ENCODE data around the gene RASAL2.

Gene RASAL2

DNA sequence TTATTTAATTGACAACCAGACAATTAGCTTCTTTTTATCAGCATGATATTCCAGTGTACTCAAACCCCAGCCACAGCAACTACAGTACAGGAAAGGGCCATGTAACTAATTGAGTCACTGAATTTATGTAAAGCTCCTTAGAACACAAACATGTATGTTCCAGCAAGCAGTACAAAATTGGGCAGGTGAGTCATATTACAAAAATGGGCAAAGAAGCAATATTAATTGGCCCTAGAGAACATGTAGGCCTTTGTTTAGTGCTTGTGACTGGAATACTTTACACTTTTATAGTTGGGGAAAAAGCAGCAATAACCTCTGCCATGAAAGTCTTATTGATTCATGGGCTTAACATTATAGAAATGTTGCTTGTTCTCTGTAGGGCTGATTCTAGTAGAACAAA, 371.1 kb downstream of the RASAL2 start:
- no peaks in the 10 kb centered on the region for H3K9me3 Mint-ChIP-seq
- no peak overlapping the region for H3K4me3 Mint-ChIP-seq
- H3K4me1 Mint-ChIP-seq (ENCODE audit: low read depth) = no peaks in the 10 kb centered on the region
- H3K27ac Mint-ChIP-seq = no peak overlapping the region
- peaks cover 4% of the 10 kb centered on the region for H3K27me3 Mint-ChIP-seq
- no peaks in the 10 kb centered on the region for H3K36me3 Mint-ChIP-seq (ENCODE audit: low read depth)

DNA sequence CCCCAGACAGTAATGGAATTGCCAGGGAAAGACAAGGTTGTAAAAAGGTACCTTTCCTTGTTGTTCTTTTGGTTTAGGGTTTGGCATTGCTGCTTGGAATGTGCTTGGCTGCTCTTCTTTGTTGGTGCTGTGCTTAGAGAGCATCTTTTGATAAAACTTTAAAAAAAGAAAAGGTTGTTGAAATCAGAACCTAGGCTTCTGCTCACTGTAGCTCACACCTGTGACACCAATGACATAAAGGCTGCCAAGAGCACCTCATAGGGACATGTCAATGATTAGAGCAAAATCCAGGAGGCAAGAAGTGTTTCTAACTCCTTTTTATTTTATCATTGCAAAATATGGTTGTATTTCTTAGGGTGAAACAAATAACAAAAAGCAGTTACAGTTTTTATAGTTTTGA, 373.9 kb downstream of the RASAL2 start:
- Mint-ChIP-seq H3K4me3 (no peak overlapping the region), H3K9me3 (no peaks in the 10 kb centered on the region), H3K27me3 (peaks cover 11% of the 10 kb centered on the region), H3K4me1 (ENCODE audit: low read depth) (no peaks in the 10 kb centered on the region), H3K27ac (no peak overlapping the region), H3K36me3 (ENCODE audit: low read depth) (no peaks in the 10 kb centered on the region)

DNA sequence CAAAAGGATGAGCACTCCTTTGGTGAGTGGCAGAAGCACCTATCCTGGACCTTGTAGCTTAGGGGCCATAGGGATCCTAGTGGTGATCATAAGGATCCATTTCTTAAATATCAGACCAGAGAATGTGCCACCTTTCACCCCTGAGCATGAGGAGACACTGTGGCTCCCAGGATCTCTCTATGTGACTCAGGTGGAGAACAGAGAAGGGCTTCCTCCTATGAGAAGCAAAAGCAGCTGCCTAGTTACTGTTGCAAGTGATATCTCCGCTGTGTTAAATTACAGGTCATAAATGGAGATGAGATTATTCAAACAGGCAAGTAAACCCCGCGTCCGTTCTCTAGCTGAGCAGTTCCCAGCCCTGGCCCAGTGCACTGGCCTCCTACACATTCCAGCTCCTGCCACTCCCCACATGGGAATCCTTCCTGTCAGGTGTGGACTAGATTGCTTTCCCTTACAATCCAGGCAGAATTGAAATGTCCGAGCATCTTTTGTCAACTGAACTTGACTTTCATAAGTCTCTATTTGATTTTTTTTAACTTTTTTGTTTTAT, 376.6 kb downstream of the RASAL2 start:
- Mint-ChIP-seq H3K9me3 (no peaks in the 10 kb centered on the region), H3K4me1 (ENCODE audit: low read depth) (no peaks in the 10 kb centered on the region), H3K36me3 (ENCODE audit: low read depth) (no peaks in the 10 kb centered on the region), H3K4me3 (no peak overlapping the region), H3K27ac (no peak overlapping the region), H3K27me3 (peaks cover 18% of the 10 kb centered on the region)

DNA sequence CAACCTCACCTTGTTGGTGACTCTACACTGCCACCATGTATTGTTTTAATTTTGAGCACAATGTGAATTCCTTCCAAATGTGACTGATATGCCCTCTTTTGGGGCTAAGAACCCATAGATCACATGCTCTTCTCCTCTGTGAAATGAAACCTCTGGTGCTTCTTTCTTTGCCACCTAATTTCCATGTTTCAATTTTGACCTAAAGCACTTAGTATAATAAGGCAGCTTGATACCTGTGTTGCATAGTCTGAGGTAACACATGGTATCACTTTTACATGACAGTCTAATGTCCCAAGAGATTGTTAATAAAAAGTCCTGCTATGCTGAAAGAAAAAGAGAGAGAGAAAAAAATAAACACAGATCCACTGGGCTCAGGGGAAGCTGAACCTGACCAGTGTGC, 378.6 kb downstream of the RASAL2 start:
- Mint-ChIP-seq H3K4me1 (ENCODE audit: low read depth) (no peaks in the 10 kb centered on the region), H3K27me3 (peaks cover 19% of the 10 kb centered on the region), H3K9me3 (no peaks in the 10 kb centered on the region), H3K4me3 (no peak overlapping the region), H3K27ac (no peak overlapping the region), H3K36me3 (ENCODE audit: low read depth) (no peaks in the 10 kb centered on the region)

DNA sequence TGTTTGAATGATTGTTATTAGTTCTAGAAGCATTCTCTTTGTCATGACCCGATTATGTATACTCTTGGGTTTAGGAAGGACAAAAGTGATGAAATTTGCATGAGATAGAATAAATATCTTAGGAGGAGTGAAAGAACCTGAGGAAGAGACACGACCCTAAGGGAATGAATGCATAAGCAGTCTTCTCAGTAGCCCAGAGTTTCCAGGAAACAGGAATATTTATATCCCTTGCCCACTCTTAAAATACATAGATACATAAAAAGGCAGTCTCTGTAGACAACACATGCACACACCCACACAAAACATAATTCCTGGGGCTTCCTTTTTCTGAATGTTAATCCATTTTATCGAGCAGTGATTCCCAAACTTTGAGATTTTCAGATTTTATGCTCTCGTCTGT, 383.5 kb downstream of the RASAL2 start:
- H3K4me1 Mint-ChIP-seq (ENCODE audit: low read depth) = no peaks in the 10 kb centered on the region
- H3K4me3 Mint-ChIP-seq = no peak overlapping the region
- H3K27me3 Mint-ChIP-seq = peaks cover 16% of the 10 kb centered on the region
- no peak overlapping the region for H3K27ac Mint-ChIP-seq
- no peaks in the 10 kb centered on the region for H3K9me3 Mint-ChIP-seq
- no peaks in the 10 kb centered on the region for H3K36me3 Mint-ChIP-seq (ENCODE audit: low read depth)

DNA sequence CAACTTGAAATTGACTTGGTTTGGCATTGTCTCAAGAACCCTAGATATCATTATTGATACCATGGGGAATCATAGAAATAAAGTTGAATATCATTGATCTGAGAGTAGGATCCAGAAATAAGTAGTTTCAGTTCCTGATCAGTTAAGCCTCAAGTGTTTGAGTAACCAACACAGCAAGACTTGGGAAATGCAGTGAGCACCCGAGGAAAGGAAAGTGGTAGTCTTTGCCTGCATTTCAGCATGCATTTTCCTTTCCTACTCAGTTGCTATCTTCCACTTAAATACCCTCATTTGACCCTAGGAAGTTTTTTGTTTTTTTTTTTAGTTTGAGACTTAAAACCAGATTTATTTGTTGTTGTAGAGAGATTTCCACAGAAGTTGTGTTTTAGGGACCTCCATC, 383.9 kb downstream of the RASAL2 start:
- H3K4me3 Mint-ChIP-seq = no peak overlapping the region
- peaks cover 11% of the 10 kb centered on the region for H3K27me3 Mint-ChIP-seq
- H3K9me3 Mint-ChIP-seq = no peaks in the 10 kb centered on the region
- no peak overlapping the region for H3K27ac Mint-ChIP-seq
- no peaks in the 10 kb centered on the region for H3K4me1 Mint-ChIP-seq (ENCODE audit: low read depth)
- H3K36me3 Mint-ChIP-seq (ENCODE audit: low read depth) = no peaks in the 10 kb centered on the region

DNA sequence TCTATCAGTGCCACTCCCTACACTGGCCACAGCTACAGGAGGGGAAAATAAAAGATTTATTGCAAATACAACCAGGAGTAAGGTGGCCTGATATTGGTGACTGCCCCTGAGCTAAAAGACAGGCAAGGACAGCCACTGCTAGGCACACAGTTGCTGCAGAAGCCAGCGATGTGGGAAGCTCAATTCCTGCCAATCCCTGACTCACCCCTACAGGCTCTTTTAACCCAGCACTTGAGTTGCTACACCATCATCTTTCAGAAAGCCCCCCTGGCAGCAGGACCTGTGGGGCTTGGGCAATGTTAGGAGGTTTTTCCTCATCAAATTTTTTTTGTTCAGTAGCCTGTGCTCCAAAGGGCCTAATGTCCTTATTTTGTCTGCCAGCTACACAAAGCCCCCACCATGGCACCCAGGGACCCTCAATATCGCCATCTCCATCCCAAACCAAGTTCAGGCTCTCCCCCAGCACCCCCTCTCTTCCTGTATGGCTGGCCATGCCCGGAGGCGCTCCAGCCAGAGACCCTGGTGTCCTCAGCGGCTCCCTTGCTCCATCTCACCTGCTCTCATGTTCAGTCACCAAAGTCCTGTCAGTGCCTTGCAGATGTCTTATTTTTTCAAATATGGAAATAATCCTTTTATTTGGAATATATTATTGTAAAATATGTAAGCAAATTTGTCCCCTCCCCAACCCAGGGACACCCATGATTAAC, 389.5 kb downstream of the RASAL2 start:
- Mint-ChIP-seq H3K27ac (no peak overlapping the region), H3K4me3 (no peak overlapping the region), H3K9me3 (no peaks in the 10 kb centered on the region)

DNA sequence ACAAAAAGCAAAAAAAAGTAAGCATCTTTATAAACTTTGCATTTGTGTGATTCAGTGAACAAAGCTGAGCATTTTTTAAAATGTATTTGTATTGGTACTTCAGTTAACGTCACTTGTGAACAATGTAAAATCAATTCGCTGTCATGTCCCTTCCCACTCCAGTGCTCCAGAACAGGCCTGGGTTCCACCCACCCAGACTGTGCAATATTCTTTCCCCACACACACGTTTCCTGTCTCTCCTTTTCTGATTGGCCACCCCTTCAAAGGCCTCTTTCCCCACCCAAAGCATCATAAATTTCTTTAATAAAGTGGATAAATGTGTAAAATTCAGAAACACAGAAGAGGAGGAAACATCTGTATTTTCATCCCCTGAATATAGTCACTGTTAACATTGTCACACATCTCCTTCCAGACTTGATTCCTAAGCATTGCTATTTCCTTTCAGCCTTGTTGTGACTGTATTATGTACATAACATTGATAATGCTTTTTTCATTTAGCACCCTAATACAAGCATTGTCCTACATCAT, 390.9 kb downstream of the RASAL2 start:
- Mint-ChIP-seq H3K4me3 (no peak overlapping the region), H3K36me3 (ENCODE audit: low read depth) (no peaks in the 10 kb centered on the region), H3K27me3 (peaks cover 9% of the 10 kb centered on the region), H3K27ac (no peak overlapping the region), H3K4me1 (ENCODE audit: low read depth) (no peaks in the 10 kb centered on the region), H3K9me3 (no peaks in the 10 kb centered on the region)

More for the DNA sequence above, 389.5 kb downstream of the RASAL2 start:
- H3K36me3 Mint-ChIP-seq (ENCODE audit: low read depth) = no peaks in the 10 kb centered on the region
- no peaks in the 10 kb centered on the region for H3K4me1 Mint-ChIP-seq (ENCODE audit: low read depth)
- peaks cover 9% of the 10 kb centered on the region for H3K27me3 Mint-ChIP-seq

DNA sequence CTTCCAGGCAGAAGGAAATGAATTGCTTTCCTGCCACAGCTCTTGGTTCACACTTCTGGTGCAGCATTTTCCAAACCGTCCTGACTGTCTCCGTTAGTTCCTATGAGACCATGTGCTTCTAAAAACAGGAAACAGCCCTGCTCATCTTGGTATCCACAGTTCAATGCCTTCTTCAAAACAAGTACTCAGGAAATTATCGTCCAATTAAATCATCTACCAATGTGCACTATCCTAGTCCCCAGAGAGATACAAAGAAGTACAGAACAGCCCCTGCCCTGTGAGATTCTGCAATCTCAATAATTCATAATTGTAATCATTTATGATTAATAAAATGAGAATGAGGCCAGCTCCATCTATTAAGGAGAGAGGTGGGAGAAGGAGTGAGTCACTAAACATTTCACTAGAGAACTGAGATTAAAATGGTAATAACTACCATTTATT, 391.7 kb downstream of the RASAL2 start:
- H3K4me3 Mint-ChIP-seq = no peak overlapping the region
- H3K27me3 Mint-ChIP-seq = peaks cover 9% of the 10 kb centered on the region
- no peaks in the 10 kb centered on the region for H3K4me1 Mint-ChIP-seq (ENCODE audit: low read depth)
- H3K36me3 Mint-ChIP-seq (ENCODE audit: low read depth) = no peaks in the 10 kb centered on the region
- H3K27ac Mint-ChIP-seq = no peak overlapping the region
- H3K9me3 Mint-ChIP-seq = no peaks in the 10 kb centered on the region

DNA sequence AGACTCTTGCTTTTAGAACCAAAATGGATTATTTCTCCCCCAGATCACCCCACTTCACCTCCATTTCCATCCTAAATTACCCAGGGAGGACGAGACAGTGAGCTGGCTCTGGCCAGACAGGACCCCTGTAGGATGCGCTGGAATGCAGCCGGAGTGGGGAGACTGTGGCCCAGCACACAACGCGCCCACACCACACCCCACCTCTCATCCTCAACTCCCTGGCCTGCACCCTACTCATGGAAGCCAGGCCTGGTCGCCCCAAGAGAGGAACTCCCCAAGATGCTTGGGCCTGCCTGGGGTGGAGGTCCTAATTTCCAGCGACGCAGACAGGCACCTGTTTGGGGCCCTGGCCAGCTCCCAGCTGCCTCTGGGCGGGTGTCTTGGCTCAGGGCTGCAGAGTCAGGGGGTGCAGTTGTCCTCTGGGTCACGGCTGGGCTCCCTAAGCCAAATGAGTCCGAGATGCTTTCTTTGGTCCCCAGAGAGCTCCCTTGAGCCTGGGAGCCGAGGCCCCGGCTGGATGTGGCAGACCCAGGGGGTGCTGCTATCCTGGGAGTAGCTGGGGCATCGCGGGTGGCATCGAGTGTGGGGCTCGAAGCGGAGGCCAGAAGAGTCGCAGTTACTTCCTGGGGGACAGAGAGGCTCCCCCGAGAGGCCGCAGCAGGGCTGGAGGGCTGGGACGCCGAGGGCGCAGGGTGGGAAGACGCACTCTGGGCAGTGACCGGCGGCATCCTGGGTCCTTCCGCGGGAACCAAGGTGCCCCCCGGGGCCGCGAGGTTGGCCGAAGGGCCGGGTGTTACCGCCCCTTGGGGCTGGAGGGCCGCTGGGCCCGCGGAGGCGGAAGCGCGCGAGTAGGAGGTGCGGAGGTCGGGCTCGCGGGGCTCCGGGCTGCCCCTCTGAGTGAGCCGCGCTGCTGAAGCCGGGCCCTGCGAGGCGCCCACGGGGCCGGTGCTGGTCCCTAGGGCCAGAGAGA, 392.5 kb downstream of the RASAL2 start:
- no peaks in the 10 kb centered on the region for H3K4me1 Mint-ChIP-seq (ENCODE audit: low read depth)
- H3K27me3 Mint-ChIP-seq = peaks cover 9% of the 10 kb centered on the region
- H3K27ac Mint-ChIP-seq = no peak overlapping the region
- no peaks in the 10 kb centered on the region for H3K36me3 Mint-ChIP-seq (ENCODE audit: low read depth)
- H3K9me3 Mint-ChIP-seq = no peaks in the 10 kb centered on the region
- H3K4me3 Mint-ChIP-seq = no peak overlapping the region

DNA sequence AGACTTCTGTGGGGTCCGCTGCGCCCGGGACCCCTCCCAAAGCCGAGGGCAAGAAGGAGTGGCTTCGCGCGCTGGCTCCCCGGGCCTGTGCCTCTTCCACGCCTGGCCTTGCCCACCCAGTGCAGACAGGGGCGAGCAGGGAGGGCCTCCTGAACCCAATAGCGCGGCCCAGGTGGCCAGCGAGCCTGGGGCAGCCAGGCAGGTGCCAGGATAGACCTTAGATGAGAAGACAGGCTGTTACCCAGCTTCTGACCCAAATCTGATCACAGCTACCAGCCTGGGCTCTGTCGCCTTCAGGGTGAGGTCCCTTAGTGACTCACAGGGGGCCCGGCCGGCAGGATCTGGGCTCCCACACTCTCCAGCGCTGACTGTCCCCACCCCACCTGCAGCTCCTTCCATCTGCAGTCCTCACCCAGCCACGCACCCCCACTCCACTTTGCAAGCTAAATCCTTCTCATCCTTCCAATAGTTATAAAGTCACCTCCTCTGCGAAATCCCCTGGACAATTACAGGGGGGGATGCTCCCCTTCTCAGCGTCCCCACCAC, 393.2 kb downstream of the RASAL2 start:
- Mint-ChIP-seq H3K4me3 (no peak overlapping the region), H3K27me3 (peaks cover 9% of the 10 kb centered on the region), H3K9me3 (no peaks in the 10 kb centered on the region), H3K36me3 (ENCODE audit: low read depth) (no peaks in the 10 kb centered on the region), H3K4me1 (ENCODE audit: low read depth) (no peaks in the 10 kb centered on the region), H3K27ac (no peak overlapping the region)

DNA sequence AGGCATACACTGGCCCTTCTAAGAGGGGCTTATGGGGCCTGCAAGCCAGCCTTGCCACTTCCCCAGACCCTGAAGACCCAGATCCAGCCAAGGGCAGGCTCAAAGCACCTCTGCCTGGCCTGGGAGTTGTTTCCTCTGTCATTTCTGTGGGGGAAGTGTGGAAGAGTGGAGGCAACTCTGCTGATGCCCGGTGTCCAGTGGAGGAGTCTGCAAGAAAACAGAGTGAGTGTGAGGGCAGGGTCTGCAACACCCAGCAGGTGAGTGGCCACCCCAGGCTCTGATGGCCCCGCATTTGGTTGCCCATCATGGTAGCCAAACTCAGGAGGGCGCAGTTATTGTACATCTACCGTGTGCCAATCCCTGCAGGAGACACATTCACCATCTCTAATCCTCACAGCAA, 394.5 kb downstream of the RASAL2 start:
- Mint-ChIP-seq H3K36me3 (ENCODE audit: low read depth) (no peaks in the 10 kb centered on the region), H3K27ac (no peak overlapping the region), H3K4me1 (ENCODE audit: low read depth) (no peaks in the 10 kb centered on the region)

DNA sequence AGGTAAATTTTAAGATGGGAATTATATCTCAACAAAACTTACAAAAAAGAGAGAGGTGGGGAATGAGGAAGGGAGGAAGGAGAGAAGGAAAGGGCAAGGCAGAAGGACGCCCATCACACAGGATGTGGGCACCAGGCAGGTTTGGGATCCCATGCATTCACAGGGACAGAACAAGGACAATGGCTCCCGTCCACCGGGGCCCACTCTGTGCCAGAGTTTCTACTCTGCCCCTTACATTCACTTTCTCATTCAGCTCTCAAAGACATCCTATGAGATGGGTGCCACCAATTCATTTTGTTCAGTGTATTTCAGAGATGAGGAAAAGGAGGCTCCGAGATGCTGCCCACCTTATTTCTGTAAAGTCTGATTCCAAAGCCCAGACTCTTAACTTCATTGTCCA, 395.5 kb downstream of the RASAL2 start:
- no peak overlapping the region for H3K27ac Mint-ChIP-seq
- H3K36me3 Mint-ChIP-seq (ENCODE audit: low read depth) = no peaks in the 10 kb centered on the region
- H3K4me3 Mint-ChIP-seq = no peak overlapping the region
- peaks cover 9% of the 10 kb centered on the region for H3K27me3 Mint-ChIP-seq
- no peaks in the 10 kb centered on the region for H3K4me1 Mint-ChIP-seq (ENCODE audit: low read depth)
- no peaks in the 10 kb centered on the region for H3K9me3 Mint-ChIP-seq

More for the DNA sequence above, 394.5 kb downstream of the RASAL2 start:
- Mint-ChIP-seq H3K4me3 (no peak overlapping the region), H3K27me3 (peaks cover 9% of the 10 kb centered on the region), H3K9me3 (no peaks in the 10 kb centered on the region)

DNA sequence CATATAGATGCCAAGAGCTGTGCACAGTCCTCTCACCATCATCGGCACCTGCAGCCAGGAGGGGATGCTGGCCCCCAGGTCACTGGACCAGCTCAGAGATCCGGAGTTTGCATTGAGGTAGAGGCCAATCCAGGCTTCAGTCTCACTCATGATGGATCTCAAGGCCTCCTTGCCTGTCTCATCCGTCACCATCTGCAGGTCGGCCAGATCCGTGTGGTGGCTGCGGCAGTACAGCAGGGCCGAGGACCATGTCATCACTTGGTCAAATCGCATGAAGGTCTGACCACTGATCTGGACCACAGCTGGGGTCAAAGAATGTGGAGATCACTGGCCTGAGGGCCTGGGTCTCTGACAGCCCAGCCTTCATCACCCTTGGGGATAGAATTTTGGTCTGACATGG, 396.2 kb downstream of the RASAL2 start:
- H3K9me3 Mint-ChIP-seq = no peaks in the 10 kb centered on the region
- H3K4me1 Mint-ChIP-seq (ENCODE audit: low read depth) = no peaks in the 10 kb centered on the region
- no peaks in the 10 kb centered on the region for H3K36me3 Mint-ChIP-seq (ENCODE audit: low read depth)
- H3K27me3 Mint-ChIP-seq = peaks cover 9% of the 10 kb centered on the region
- H3K4me3 Mint-ChIP-seq = no peak overlapping the region
- H3K27ac Mint-ChIP-seq = no peak overlapping the region

DNA sequence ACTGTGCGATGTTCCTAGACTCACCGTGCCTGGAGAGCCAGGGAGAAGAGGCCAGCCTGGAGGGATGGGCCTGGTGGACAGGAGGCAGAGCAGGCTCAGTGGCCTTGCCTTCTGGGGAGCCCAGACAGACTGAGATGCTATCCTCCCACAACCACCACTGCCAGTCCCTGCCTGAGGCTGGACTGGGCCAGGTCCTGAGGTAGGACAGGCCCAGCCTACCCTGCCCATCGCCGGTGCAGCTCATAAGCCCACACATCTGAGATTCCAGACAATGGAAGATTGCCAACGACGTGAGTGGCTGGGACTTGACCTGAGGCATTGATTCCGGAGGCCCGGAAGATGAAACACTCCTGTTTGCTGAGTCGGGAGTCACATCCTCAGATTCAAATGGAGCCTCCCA, 397.1 kb downstream of the RASAL2 start:
- H3K36me3 Mint-ChIP-seq (ENCODE audit: low read depth) = no peaks in the 10 kb centered on the region
- H3K4me3 Mint-ChIP-seq = no peak overlapping the region
- peaks cover 6% of the 10 kb centered on the region for H3K27me3 Mint-ChIP-seq
- H3K9me3 Mint-ChIP-seq = no peaks in the 10 kb centered on the region
- no peaks in the 10 kb centered on the region for H3K4me1 Mint-ChIP-seq (ENCODE audit: low read depth)
- H3K27ac Mint-ChIP-seq = no peak overlapping the region

Data from stimulated activated naive CD8-positive, alpha-beta T cell treated with anti-CD3 and anti-CD28 coated beads, Interleukin-15, Interleukin-2, amounts not matched to agents 100 ng/mL and 50 ng/mL, for 24 hours (primary cell).